Fibroblast of skin of left biceps (primary cell): ENCODE measurements around the gene CRYZL1.

Source experiments
- DNase-seq, 2 experiments: peaks; one replicate each; pipeline ENCODE4 v3.0.0-alpha.2; 2013; ENCODE audit warnings: low read depth in 2 of 2

The CRYZL1 gene

GRCh38 chr21:33560965-33561364 lies 80.6 kb downstream of the CRYZL1 start:
- DNase-seq: no peak

- DNase-seq: no peak
Observed at GRCh38 chr21:33559813-33560212, 81.7 kb downstream of the CRYZL1 start.

GRCh38 chr21:33558777-33559421 lies 82.6 kb downstream of the CRYZL1 start:
- DNase-seq: no peak

- no peak for DNase-seq
Observed at GRCh38 chr21:33557447-33557846, 84.1 kb downstream of the CRYZL1 start.

GRCh38 chr21:33554982-33555344 lies 86.6 kb downstream of the CRYZL1 start:
- DNase-seq: no peak

- DNase-seq: no peak
Observed at GRCh38 chr21:33554236-33554981, 87.1 kb downstream of the CRYZL1 start.

GRCh38 chr21:33552999-33553598 lies 88.4 kb downstream of the CRYZL1 start:
- no peak for DNase-seq

- DNase-seq: no peak
Observed at GRCh38 chr21:33552093-33552998, 89.2 kb downstream of the CRYZL1 start.

GRCh38 chr21:33551664-33552063 lies 89.9 kb downstream of the CRYZL1 start:
- no peak for DNase-seq

- DNase-seq: no peak
Observed at GRCh38 chr21:33550772-33551660, 90.5 kb downstream of the CRYZL1 start.

- no peak for DNase-seq
Observed at GRCh38 chr21:33549848-33550771, 91.4 kb downstream of the CRYZL1 start.

GRCh38 chr21:33546086-33546485 lies 95.5 kb downstream of the CRYZL1 start:
- no peak for DNase-seq

- no peak for DNase-seq
Observed at GRCh38 chr21:33544451-33545195, 96.9 kb downstream of the CRYZL1 start.

- DNase-seq: peak in 1 of 2 experiments; percentile 12
Observed at GRCh38 chr21:33543505-33544129, 97.9 kb downstream of the CRYZL1 start.

- peak; percentile 96 to 97 for DNase-seq
Observed at GRCh38 chr21:33542640-33543504, 98.7 kb downstream of the CRYZL1 start, which contains the start of gene SON. Gene SON, plus strand, starts transcription at chr21:33543038. Its CDS starts 55 bp downstream, at chr21:33543093.

- DNase-seq: peak; percentile 23 to 42
Observed at GRCh38 chr21:33541756-33542639, 99.5 kb downstream of the CRYZL1 start, which contains the start of gene GART. Gene GART, minus strand, starts transcription at chr21:33542117. Its CDS starts 2,802 bp downstream, at chr21:33539315.
